ENCODE results near the gene CYBA. TPM values are rescaled to one million over a fixed set of nuclear protein-coding genes. Genes with fewer than 3 reads are reported as not detected.

Gene CYBA
- total RNA-seq, 3 donors from 2014 or later = 138 to 194 (median 180) TPM

DNA sequence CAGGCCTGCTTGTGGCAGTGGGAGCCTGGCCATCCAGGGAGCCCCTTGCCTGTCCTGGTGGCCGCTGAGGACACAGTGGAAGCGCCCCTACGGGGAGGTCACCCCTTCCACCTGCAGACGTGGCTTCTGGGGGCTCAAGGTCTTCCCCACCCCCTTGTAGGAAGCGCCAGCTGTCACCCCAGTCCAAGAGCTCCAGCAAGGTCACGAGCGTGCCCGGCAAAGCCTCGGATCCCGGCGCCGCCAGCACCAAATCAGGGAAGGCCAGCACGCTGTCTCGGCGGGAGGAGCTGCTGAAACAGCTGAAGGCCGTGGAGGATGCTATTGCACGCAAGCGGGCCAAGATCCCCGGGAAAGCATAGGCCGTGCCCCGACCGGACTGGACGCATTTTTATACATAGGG is 19.9 kb downstream of the CYBA start:
- intact Hi-C loops (cut with DNase I; ENCODE audit: low total_unique reads) = no loop called here
- H3K9me3 ChIP-seq = no peaks in the 10 kb centered on the region
- no peak for DNase-seq (ENCODE audit: low spot score in 2 of 2)
- TF ChIP-seq POLR2AphosphoS5 (IDR thresholded peaks at IDR 0.05) (no peak), POLR2A (IDR thresholded peaks at IDR 0.05) (no peak)
- TF ChIP-seq, protein P1, sequence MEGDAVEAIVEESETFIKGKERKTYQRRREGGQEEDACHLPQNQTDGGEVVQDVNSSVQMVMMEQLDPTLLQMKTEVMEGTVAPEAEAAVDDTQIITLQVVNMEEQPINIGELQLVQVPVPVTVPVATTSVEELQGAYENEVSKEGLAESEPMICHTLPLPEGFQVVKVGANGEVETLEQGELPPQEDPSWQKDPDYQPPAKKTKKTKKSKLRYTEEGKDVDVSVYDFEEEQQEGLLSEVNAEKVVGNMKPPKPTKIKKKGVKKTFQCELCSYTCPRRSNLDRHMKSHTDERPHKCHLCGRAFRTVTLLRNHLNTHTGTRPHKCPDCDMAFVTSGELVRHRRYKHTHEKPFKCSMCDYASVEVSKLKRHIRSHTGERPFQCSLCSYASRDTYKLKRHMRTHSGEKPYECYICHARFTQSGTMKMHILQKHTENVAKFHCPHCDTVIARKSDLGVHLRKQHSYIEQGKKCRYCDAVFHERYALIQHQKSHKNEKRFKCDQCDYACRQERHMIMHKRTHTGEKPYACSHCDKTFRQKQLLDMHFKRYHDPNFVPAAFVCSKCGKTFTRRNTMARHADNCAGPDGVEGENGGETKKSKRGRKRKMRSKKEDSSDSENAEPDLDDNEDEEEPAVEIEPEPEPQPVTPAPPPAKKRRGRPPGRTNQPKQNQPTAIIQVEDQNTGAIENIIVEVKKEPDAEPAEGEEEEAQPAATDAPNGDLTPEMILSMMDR (IDR thresholded peaks at IDR 0.05) = no peak
- peaks cover 2 to 3% of the 10 kb centered on the region in 2 donors for H3K27me3 ChIP-seq
- H3K4me3 ChIP-seq = no peak overlapping the region
- peaks cover 8% of the 10 kb centered on the region for H3K36me3 ChIP-seq
- peaks cover 0 to 12% of the 10 kb centered on the region in 2 donors for H3K4me1 ChIP-seq
- H3K27ac ChIP-seq = no peak overlapping the region

DNA sequence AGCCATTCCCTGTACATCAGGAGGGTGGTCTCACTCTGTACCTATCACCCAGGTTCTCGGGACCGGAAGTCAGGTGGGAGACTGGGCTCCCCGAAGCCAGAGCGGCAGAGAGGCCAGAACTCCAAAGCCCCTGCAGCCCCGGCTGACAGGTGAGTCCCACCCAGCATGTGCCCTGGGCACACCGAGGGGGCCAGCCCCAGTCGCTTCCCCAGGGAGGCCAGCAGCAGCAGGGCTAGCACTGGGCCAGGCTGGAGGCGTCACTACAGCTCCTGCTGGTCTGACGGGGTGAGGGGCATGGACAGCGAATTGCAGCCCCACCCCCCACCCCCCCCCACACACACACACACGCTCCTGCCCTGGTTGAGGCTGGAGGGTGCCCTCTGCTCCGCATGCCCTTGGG is 20.4 kb downstream of the CYBA start:
- Histone ChIP-seq H3K9me3 (no peaks in the 10 kb centered on the region), H3K27me3 (no peaks in the 10 kb centered on the region), H3K4me3 (no peak overlapping the region), H3K4me1 (peaks cover 0 to 12% of the 10 kb centered on the region in 2 donors), H3K27ac (no peak overlapping the region), H3K36me3 (peaks cover 8% of the 10 kb centered on the region)
- DNase-seq (ENCODE audit: low spot score in 2 of 2) = no peak
- TF ChIP-seq POLR2A (IDR thresholded peaks at IDR 0.05) = no peak
- TF ChIP-seq, protein P1 (IDR thresholded peaks at IDR 0.05) = no peak
- intact Hi-C loops (cut with DNase I; ENCODE audit: low total_unique reads) = no loop called here

DNA sequence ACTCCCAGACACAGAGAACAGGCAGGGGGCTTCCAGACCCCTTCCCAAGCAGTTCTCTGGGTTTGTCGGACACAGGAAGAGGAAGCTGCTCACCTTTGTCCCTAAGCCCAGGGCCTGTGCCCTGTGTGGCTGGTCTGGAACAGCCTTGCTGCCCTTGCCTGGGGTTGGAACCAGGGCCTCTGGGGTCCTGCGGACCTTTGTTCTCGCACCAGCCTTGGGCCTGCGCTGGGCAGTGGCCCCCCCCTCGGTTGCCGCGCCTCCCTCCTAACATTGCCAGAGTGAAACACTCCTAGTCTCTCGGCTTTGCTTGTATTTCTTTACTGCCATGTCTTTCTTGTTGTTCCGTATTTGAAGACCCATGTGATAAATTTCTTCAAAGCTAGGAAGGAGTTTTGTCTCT is 21.0 kb downstream of the CYBA start:
- H3K36me3 ChIP-seq = peaks cover 8% of the 10 kb centered on the region
- no peak overlapping the region for H3K27ac ChIP-seq
- H3K4me3 ChIP-seq = no peak overlapping the region
- no peak for DNase-seq (ENCODE audit: low spot score in 2 of 2)
- no peaks in the 10 kb centered on the region for H3K9me3 ChIP-seq
- TF ChIP-seq, protein P1 (IDR thresholded peaks at IDR 0.05) = no peak
- TF ChIP-seq POLR2AphosphoS5 (IDR thresholded peaks at IDR 0.05) (no peak), POLR2A (IDR thresholded peaks at IDR 0.05) (no peak)
- no peaks in the 10 kb centered on the region for H3K27me3 ChIP-seq
- intact Hi-C loops (cut with DNase I; ENCODE audit: low total_unique reads) = no loop called here
- peaks cover 0 to 7% of the 10 kb centered on the region in 2 donors for H3K4me1 ChIP-seq

DNA sequence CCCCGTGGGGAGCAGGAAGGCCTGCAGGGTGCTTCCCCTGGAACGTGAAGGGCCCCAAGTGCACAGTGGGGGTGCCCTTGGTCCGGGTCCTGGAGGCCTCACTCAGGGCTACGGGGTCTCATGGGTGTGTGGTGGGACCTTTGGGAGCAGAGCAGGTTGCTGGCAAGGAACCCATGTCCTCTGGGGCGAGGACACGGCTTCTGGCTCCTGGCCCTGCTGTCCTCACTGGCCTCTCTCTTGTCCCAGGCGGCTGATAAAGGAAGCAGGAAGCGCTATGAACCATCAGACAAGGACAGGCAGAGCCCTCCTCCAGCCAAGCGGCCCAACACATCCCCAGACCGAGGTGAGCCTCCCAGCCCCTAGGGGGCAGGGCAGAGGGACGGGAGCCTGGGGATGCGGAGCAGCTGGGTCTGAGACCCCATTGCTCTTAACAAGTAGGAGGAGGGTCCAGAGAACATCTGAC is 22.3 kb downstream of the CYBA start:
- Histone ChIP-seq H3K4me1 (no peaks in the 10 kb centered on the region), H3K9me3 (no peaks in the 10 kb centered on the region), H3K27ac (no peak overlapping the region), H3K27me3 (no peaks in the 10 kb centered on the region), H3K36me3 (peaks cover 8% of the 10 kb centered on the region), H3K4me3 (no peak overlapping the region)
- TF ChIP-seq POLR2A (IDR thresholded peaks at IDR 0.05) = no peak
- TF ChIP-seq, protein P1 (IDR thresholded peaks at IDR 0.05) = no peak
- TF ChIP-seq POLR2AphosphoS5 (IDR thresholded peaks at IDR 0.05) = no peak
- intact Hi-C loops (cut with DNase I; ENCODE audit: low total_unique reads) = no loop called here
- DNase-seq (ENCODE audit: low spot score in 2 of 2) = no peak

DNA sequence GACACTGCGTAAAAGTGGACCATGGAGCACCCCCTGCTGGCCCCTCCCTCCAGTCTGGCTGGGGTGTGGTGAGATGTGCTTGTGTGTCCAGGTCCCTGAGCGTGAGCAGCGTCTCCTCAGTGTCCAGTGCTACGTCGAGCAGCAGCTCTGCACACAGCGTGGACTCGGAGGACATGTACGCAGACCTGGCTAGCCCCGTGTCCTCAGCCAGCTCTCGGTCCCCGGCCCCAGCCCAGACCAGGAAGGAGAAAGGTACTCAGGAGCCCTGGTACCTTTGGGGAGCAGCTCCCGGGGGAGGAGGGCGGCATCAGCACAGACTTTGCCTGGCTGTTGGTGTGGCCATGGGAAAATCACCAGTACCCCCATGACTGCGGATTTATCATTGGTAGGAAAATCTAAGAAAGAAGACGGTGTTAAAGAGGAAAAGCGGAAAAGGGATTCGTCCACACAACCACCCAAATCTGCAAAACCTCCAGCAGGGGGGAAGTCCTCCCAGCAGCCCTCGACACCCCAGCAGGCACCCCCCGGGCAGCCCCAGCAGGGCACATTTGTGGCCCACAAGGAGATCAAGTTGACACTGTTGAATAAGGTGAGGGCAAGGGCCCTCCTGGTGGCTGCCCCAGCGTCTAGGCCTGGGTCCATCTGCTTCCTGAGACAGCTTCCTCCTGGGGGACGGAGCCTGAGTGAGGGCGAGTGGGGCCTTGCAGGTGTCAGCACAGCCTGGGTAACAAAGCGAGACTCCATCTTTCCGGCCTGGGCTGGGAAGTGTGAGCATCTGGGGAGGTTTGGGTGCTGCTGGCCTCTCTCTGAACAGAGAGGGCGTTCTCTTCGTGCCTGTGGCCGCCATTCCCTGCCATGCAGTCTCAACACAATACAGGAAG is 23.1 kb downstream of the CYBA start:
- peaks cover 8% of the 10 kb centered on the region for H3K36me3 ChIP-seq
- intact Hi-C loops (cut with DNase I; ENCODE audit: low total_unique reads) = no loop called here
- TF ChIP-seq, protein P1 (IDR thresholded peaks at IDR 0.05) = no peak
- no peak for TF ChIP-seq POLR2AphosphoS5 (IDR thresholded peaks at IDR 0.05)

More for the DNA sequence above, 23.1 kb downstream of the CYBA start:
- no peak overlapping the region for H3K27ac ChIP-seq
- DNase-seq (ENCODE audit: low spot score in 2 of 2) = no peak
- no peaks in the 10 kb centered on the region for H3K4me1 ChIP-seq
- H3K9me3 ChIP-seq = no peaks in the 10 kb centered on the region
- no peak overlapping the region for H3K4me3 ChIP-seq
- H3K27me3 ChIP-seq = no peaks in the 10 kb centered on the region

Data from breast epithelium (tissue), 4 donors.